ENCODE results near the gene PPP2R3C. TPM values are rescaled to one million over a fixed set of nuclear protein-coding genes. Genes with fewer than 3 reads are reported as not detected.

PPP2R3C gene
- total and polyA plus RNA-seq, 2 of the 4 experiments (the other 2 are of a cell fraction), result 15.9 to 17.0 TPM

DNA sequence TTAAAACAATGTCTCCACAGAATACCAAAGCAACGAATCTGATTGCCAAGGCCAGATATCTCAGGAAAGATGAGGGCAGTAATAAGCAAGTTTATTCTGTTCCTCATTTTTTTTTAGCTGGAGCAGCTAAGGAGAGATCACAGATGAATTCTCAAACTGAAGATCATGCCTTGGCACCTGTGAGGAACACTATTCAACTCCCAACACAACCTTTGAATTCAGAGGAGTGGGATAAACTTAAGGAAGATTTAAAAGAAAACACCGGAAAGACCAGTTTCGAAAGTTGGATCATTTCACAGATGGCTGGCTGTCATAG, 1.6 kb upstream of the PPP2R3C start:
- H3K23ac ChIP-seq (ENCODE audit: low read depth, low read length), result peak overlapping the region; percentile 99; the same call in 1 of the 2 replicates
- POLR2A ChIA-PET (ENCODE audit: unreplicated experiment), result interaction anchor here (0.9 kb wide), 1 partner anchor 169 kb away, joined by 3 read pairs; the partner anchor contains the start of gene PSMA6
- H3K27me3 ChIP-seq (ENCODE audit: control insufficient read depth, insufficient read depth, low read length), result no peaks in the 10 kb centered on the region
- 0 out of 2 replicates have a peak, but pooled peaks cover 3% of the 10 kb centered on the region for H3K9me1 ChIP-seq (ENCODE audit: insufficient read depth, low read length)
- no peak for ATAC-seq (ENCODE audit: low read depth)
- H3K9me3 ChIP-seq (ENCODE audit: control insufficient read depth, insufficient read depth, low read length), result no peaks in the 10 kb centered on the region
- H3K56ac ChIP-seq (ENCODE audit: extremely low read depth, insufficient read depth, low read length), result peak overlapping the region; percentile 100; the same call in 1 of the 2 replicates
- H3K36me3 ChIP-seq (ENCODE audit: control insufficient read depth, insufficient read depth, low read length), result peaks cover 6% of the 10 kb centered on the region
- no peak overlapping the region for H2AK5ac ChIP-seq (ENCODE audit: low read depth, low read length)
- TF ChIP-seq CHD1 (IDR thresholded peaks at IDR 0.05; ENCODE audit: low read depth, low read length), result no peak
- TF ChIP-seq MXI1 (IDR thresholded peaks at IDR 0.05; ENCODE audit: borderline replicate concordance, low read depth, low read length), result no peak
- TF ChIP-seq, protein P1, sequence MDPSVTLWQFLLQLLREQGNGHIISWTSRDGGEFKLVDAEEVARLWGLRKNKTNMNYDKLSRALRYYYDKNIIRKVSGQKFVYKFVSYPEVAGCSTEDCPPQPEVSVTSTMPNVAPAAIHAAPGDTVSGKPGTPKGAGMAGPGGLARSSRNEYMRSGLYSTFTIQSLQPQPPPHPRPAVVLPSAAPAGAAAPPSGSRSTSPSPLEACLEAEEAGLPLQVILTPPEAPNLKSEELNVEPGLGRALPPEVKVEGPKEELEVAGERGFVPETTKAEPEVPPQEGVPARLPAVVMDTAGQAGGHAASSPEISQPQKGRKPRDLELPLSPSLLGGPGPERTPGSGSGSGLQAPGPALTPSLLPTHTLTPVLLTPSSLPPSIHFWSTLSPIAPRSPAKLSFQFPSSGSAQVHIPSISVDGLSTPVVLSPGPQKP (IDR thresholded peaks at IDR 0.05; ENCODE audit: borderline replicate concordance, low read depth, low read length), result no peak
- no peak for TF ChIP-seq RAD21 (IDR thresholded peaks at IDR 0.05; ENCODE audit: low read length)
- TF ChIP-seq, protein P2, sequence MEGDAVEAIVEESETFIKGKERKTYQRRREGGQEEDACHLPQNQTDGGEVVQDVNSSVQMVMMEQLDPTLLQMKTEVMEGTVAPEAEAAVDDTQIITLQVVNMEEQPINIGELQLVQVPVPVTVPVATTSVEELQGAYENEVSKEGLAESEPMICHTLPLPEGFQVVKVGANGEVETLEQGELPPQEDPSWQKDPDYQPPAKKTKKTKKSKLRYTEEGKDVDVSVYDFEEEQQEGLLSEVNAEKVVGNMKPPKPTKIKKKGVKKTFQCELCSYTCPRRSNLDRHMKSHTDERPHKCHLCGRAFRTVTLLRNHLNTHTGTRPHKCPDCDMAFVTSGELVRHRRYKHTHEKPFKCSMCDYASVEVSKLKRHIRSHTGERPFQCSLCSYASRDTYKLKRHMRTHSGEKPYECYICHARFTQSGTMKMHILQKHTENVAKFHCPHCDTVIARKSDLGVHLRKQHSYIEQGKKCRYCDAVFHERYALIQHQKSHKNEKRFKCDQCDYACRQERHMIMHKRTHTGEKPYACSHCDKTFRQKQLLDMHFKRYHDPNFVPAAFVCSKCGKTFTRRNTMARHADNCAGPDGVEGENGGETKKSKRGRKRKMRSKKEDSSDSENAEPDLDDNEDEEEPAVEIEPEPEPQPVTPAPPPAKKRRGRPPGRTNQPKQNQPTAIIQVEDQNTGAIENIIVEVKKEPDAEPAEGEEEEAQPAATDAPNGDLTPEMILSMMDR (conservative IDR thresholded peaks at IDR 0.05; ENCODE audit: low read depth, low read length), result no peak
- TF ChIP-seq FOS (IDR thresholded peaks at IDR 0.05; ENCODE audit: low read depth, low read length), result no peak
- TF ChIP-seq SMC3 (IDR thresholded peaks at IDR 0.05; ENCODE audit: low read depth, low read length), result no peak
- TF ChIP-seq MAFK (IDR thresholded peaks at IDR 0.05; ENCODE audit: low read depth, low read length), result no peak
- TF ChIP-seq NFE2L2 (IDR thresholded peaks at IDR 0.05; ENCODE audit: low read depth, low read length), result no peak
- TF ChIP-seq RFX5 (IDR thresholded peaks at IDR 0.05; ENCODE audit: low read depth, low read length), result no peak
- no peak for TF ChIP-seq CEBPB (IDR thresholded peaks at IDR 0.05; ENCODE audit: low read depth, low read length)
- no peak for TF ChIP-seq BHLHE40 (IDR thresholded peaks at IDR 0.05; ENCODE audit: low read depth, low read length)
- no peak for TF ChIP-seq RCOR1 (IDR thresholded peaks at IDR 0.05; ENCODE audit: insufficient replicate concordance, low read length)
- no peak for TF ChIP-seq POLR2A (IDR thresholded peaks at IDR 0.05; ENCODE audit: low read depth, low read length)
- TF ChIP-seq MAZ (IDR thresholded peaks at IDR 0.05; ENCODE audit: borderline replicate concordance, low read depth, low read length), result no peak
- TF ChIP-seq, protein P3, sequence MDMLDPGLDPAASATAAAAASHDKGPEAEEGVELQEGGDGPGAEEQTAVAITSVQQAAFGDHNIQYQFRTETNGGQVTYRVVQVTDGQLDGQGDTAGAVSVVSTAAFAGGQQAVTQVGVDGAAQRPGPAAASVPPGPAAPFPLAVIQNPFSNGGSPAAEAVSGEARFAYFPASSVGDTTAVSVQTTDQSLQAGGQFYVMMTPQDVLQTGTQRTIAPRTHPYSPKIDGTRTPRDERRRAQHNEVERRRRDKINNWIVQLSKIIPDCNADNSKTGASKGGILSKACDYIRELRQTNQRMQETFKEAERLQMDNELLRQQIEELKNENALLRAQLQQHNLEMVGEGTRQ (IDR thresholded peaks at IDR 0.05; ENCODE audit: low read depth, low read length), result no peak
- no peak overlapping the region for H3K18ac ChIP-seq (ENCODE audit: low read depth, low read length)
- peak overlapping the region; percentile 90 to 99; a peak in 3 of 4 replicates for H4K8ac ChIP-seq (ENCODE audit: low read depth in 2 of 2, low read length in 2 of 2)
- peak overlapping the region; percentile 100 for H2AFZ ChIP-seq (replicated peaks; ENCODE audit: low read length, poor library complexity)
- H2BK5ac ChIP-seq (ENCODE audit: low read depth, low read length, poor library complexity, severe bottlenecking), result peak overlapping the region; percentile 93
- no peak overlapping the region for H2AK9ac ChIP-seq (replicated peaks; ENCODE audit: low read depth, low read length, poor library complexity)
- peak overlapping the region; percentile 82 for H3K4me3 ChIP-seq (ENCODE audit: insufficient read depth, low read depth, low read length)
- no peak overlapping the region; the same call in 2 of the 3 replicates for H2BK15ac ChIP-seq (ENCODE audit: low read depth, low read length)
- peak overlapping the region; percentile 92 for H3K9ac ChIP-seq (ENCODE audit: low read depth, low read length)
- H3K79me1 ChIP-seq (ENCODE audit: low read depth in 1 of 2, low read length in 2 of 2), result peaks cover 25 to 64% of the 10 kb centered on the region in 2 experiments
- no peaks in the 10 kb centered on the region for H4K20me1 ChIP-seq (ENCODE audit: insufficient read depth, low read length)
- peak overlapping the region; percentile 85; the same call in 1 of the 2 replicates for H4K5ac ChIP-seq (ENCODE audit: low read depth, low read length)
- dilution Hi-C loops (cut with HindIII; ENCODE audit: low sequenced_read_pairs, unreplicated experiment), result no loop called here
- no peak overlapping the region; the same call in 1 of the 2 replicates for H3K14ac ChIP-seq (replicated peaks; ENCODE audit: low read depth, low read length)
- peak overlapping the region; percentile 92 for H3K27ac ChIP-seq (ENCODE audit: insufficient read depth, low read length)
- CTCF ChIA-PET, result interaction anchor here (0.6 kb wide), 1 partner anchor 541 kb away, joined by 3 read pairs; no protein-coding TSS in a partner anchor
- WGBS, 2 experiments (ENCODE audit: extremely low coverage in 2 of 2, insufficient read length in 1 of 2), result no CpG with 5 or more reads among the region's 3 CpGs
- H3K4me1 ChIP-seq (ENCODE audit: control insufficient read depth, insufficient read depth, low read length), result peaks cover 5% of the 10 kb centered on the region
- peak overlapping the region; percentile 85 for H3K4me2 ChIP-seq (ENCODE audit: low read depth, low read length)
- no TSS peak for BruUV-seq (replicated peaks)
- in situ Hi-C loops (cut with MboI; ENCODE audit: low sequenced_read_pairs), result no loop called here
- H2BK120ac ChIP-seq (ENCODE audit: low read depth, low read length), result no peak overlapping the region
- H4K91ac ChIP-seq (ENCODE audit: insufficient read depth, low read depth, low read length), result peak overlapping the region; percentile 97; the same call in 1 of the 2 replicates
- no peak overlapping the region for H2BK20ac ChIP-seq (ENCODE audit: low read depth, low read length)
- 0 out of 2 replicates have a peak overlapping the region, but pooled peaks have one; percentile 97 for H3K4ac ChIP-seq (ENCODE audit: low read depth, low read length)
- intact Hi-C loops (cut with micrococcal nuclease), result no loop called here
- no peak for DNase-seq
